ENCODE results near the gene BCDIN3D. TPM values are rescaled to one million over a fixed set of nuclear protein-coding genes. Genes with fewer than 3 reads are reported as not detected.

BCDIN3D gene
- total RNA-seq, 1 experiment from 2014 or later, result 3.3 TPM

DNA sequence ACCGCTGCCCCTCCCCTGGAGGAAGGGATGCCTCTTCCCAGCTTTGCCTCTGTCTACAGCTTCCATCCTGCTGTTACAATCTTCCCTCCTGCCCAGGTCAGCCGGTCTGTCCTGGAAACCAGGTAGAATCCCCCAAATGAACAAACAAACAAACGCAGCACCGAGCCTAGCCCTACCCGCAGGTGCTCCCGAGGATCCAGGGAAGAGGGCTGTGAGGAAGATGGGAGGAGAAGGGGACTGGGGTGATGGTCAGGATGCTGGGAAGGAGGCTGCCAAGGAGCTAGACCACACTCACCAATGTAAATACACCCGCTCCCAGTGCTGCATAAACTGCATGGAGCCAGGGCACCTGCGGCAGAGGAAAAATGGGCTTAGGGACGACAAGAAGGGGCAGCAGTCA is 44.2 kb upstream of the BCDIN3D start:
- Mint-ChIP-seq H3K27me3 (ENCODE audit: low read depth) (peaks cover 13% of the 10 kb centered on the region), H3K36me3 (ENCODE audit: insufficient read depth in 1 of 3, low read depth in 3 of 3) (no peaks in the 10 kb centered on the region), H3K9me3 (no peaks in the 10 kb centered on the region; a peak in 2 of 5 replicates), H3K27ac (peak overlapping the region in 1 of 3 experiments; percentile 59; a peak in 3 of 7 replicates), H3K4me3 (no peak overlapping the region; a peak in 1 of 5 replicates), H3K4me1 (peaks cover 58 to 59% of the 10 kb centered on the region in 2 experiments)
- no peak overlapping the region for H3K4me2 ChIP-seq (ENCODE audit: insufficient read depth, insufficient read length, low read length)
- no peak overlapping the region for H3K27ac ChIP-seq (ENCODE audit: insufficient read length, low read depth, low read length)
- no peak overlapping the region for H3K18ac ChIP-seq (ENCODE audit: insufficient read length, low read depth, low read length)
- H3K23me2 ChIP-seq (ENCODE audit: insufficient read length, low read depth, low read length, poor library complexity, severe bottlenecking), result no peaks in the 10 kb centered on the region
- WGBS (ENCODE audit: extremely low coverage, insufficient read length, low lambda C conversion rate), result no CpG with 5 or more reads among the region's 9 CpGs
- DNase-seq, result no peak
- H3K4me1 ChIP-seq (ENCODE audit: insufficient read depth, low read length), result peaks cover 6% of the 10 kb centered on the region; the same call in 1 of the 2 replicates
- no peak overlapping the region for H2BK120ac ChIP-seq (ENCODE audit: low read depth, low read length, poor library complexity, severe bottlenecking)
- no peak overlapping the region; the same call in 1 of the 2 replicates for H3K14ac ChIP-seq (ENCODE audit: insufficient read depth, low read length)
- TF ChIP-seq, protein P1, sequence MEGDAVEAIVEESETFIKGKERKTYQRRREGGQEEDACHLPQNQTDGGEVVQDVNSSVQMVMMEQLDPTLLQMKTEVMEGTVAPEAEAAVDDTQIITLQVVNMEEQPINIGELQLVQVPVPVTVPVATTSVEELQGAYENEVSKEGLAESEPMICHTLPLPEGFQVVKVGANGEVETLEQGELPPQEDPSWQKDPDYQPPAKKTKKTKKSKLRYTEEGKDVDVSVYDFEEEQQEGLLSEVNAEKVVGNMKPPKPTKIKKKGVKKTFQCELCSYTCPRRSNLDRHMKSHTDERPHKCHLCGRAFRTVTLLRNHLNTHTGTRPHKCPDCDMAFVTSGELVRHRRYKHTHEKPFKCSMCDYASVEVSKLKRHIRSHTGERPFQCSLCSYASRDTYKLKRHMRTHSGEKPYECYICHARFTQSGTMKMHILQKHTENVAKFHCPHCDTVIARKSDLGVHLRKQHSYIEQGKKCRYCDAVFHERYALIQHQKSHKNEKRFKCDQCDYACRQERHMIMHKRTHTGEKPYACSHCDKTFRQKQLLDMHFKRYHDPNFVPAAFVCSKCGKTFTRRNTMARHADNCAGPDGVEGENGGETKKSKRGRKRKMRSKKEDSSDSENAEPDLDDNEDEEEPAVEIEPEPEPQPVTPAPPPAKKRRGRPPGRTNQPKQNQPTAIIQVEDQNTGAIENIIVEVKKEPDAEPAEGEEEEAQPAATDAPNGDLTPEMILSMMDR (conservative IDR thresholded peaks at IDR 0.05), result no peak
- no peak overlapping the region for H3T11ph ChIP-seq (ENCODE audit: low read length)
- H3K23ac ChIP-seq (ENCODE audit: insufficient read length, low read depth, low read length), result no peak overlapping the region
- H3K56ac ChIP-seq (ENCODE audit: insufficient read length, low read depth, low read length), result no peak overlapping the region
- H4K5ac ChIP-seq (ENCODE audit: insufficient read length, low read depth, low read length), result no peak overlapping the region
- H4K20me1 ChIP-seq (ENCODE audit: control insufficient read depth, insufficient read depth, insufficient read length), result no peaks in the 10 kb centered on the region
- H2BK5ac ChIP-seq (ENCODE audit: insufficient read length, low read length), result no peak overlapping the region
- no peaks in the 10 kb centered on the region for H3K9me3 ChIP-seq (ENCODE audit: control insufficient read depth, low read depth, low read length)
- H3K4ac ChIP-seq (ENCODE audit: low read depth, low read length), result no peak overlapping the region
- H2AFZ ChIP-seq (ENCODE audit: low read length), result no peak overlapping the region
- H3K9ac ChIP-seq (ENCODE audit: extremely low read depth, insufficient read length, low read length), result no peak overlapping the region
- no peak overlapping the region for H4K8ac ChIP-seq (replicated peaks; ENCODE audit: insufficient read length, low read depth, low read length)
- H2BK12ac ChIP-seq (ENCODE audit: insufficient read length, low read depth, low read length), result no peak overlapping the region
- H2BK15ac ChIP-seq (ENCODE audit: low read depth, low read length), result no peak overlapping the region
- H2BK20ac ChIP-seq (ENCODE audit: low read depth, low read length, poor library complexity, severe bottlenecking), result no peak overlapping the region
- no peaks in the 10 kb centered on the region for H3K79me2 ChIP-seq (ENCODE audit: insufficient read depth, low read length)
- H4K91ac ChIP-seq (ENCODE audit: insufficient read length, low read depth, low read length), result no peak overlapping the region
- no peaks in the 10 kb centered on the region for H3K79me1 ChIP-seq (ENCODE audit: insufficient read depth, low read depth, low read length, poor library complexity, severe bottlenecking)
- no peaks in the 10 kb centered on the region for H3K27me3 ChIP-seq (ENCODE audit: insufficient read depth, low read length)
- H2AK5ac ChIP-seq (ENCODE audit: insufficient read length, low read length), result no peak overlapping the region
